Measurements from ENCODE around the gene TANK.

DNA sequence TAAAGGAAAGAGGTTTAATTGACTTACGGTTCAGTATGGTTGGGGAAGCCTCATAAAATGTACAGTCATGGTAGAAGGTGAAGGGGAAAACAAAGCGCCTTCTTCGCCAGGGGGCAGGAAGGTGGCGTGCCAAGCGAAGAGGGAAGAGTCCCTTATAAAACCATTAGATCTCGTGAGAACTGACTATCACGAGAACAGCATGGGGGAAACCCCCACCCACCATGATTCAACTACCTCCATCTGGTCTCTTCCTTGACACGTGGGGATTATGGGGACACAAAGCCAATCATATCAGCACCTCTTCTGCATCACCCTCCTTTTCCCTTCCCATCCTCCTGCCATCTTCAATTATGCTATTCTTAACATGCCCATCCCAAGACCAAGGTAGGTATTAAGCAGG is 29.9 kb upstream of the TANK start:
- TF ChIP-seq, protein P1, sequence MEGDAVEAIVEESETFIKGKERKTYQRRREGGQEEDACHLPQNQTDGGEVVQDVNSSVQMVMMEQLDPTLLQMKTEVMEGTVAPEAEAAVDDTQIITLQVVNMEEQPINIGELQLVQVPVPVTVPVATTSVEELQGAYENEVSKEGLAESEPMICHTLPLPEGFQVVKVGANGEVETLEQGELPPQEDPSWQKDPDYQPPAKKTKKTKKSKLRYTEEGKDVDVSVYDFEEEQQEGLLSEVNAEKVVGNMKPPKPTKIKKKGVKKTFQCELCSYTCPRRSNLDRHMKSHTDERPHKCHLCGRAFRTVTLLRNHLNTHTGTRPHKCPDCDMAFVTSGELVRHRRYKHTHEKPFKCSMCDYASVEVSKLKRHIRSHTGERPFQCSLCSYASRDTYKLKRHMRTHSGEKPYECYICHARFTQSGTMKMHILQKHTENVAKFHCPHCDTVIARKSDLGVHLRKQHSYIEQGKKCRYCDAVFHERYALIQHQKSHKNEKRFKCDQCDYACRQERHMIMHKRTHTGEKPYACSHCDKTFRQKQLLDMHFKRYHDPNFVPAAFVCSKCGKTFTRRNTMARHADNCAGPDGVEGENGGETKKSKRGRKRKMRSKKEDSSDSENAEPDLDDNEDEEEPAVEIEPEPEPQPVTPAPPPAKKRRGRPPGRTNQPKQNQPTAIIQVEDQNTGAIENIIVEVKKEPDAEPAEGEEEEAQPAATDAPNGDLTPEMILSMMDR (IDR thresholded peaks at IDR 0.05; ENCODE audit: low read depth, low read length) = no peak
- no peak for TF ChIP-seq POLR2A (IDR thresholded peaks at IDR 0.05; ENCODE audit: extremely low read depth, insufficient read length)
